ENCODE measurements around the gene TVP23A. TPM values are rescaled to one million over a fixed set of nuclear protein-coding genes. Genes with fewer than 3 reads are reported as not detected.

Gene TVP23A
- polyA plus RNA-seq, 1 of the 3 experiments (the other 2 are of a cell fraction): 0.35 TPM

- CTCF ChIA-PET: interaction anchor here (1.4 kb wide), 1 partner anchor 40 kb away, joined by 3 read pairs; no protein-coding TSS in a partner anchor
- Histone ChIP-seq H3K27ac (ENCODE audit: low read depth in 2 of 2, low read length in 1 of 2) (peak overlapping the region in 1 of 2 experiments; percentile 32; a peak in 1 of 4 replicates), H2AFZ (ENCODE audit: low read depth) (no peak overlapping the region), H3K36me3 (replicated peaks in 1 of 2; ENCODE audit: control insufficient read depth in 1 of 2, insufficient read depth in 2 of 2, low read length in 1 of 2) (peaks cover 18 to 28% of the 10 kb centered on the region in 2 experiments), H3K9ac (no peak overlapping the region), H3K27me3 (ENCODE audit: insufficient read depth) (no peaks in the 10 kb centered on the region), H3K9me2 (no peaks in the 10 kb centered on the region), H3K79me2 (ENCODE audit: insufficient read depth) (no peaks in the 10 kb centered on the region), H4K20me1 (ENCODE audit: insufficient read depth) (no peaks in the 10 kb centered on the region), H3K4me2 (no peak overlapping the region), H3K9me3 (no peaks in the 10 kb centered on the region), H3F3A (replicated peaks; ENCODE audit: insufficient read depth) (peaks cover 15% of the 10 kb centered on the region), H3K4me3 (ENCODE audit: low read depth in 2 of 2, low read length in 1 of 2) (no peak overlapping the region), H3K4me1 (ENCODE audit: control insufficient read depth in 1 of 2, insufficient read depth in 2 of 2, low read depth in 1 of 2, low read length in 1 of 2) (peaks cover 2 to 19% of the 10 kb centered on the region in 2 experiments; a peak in 2 of 4 replicates)
- WGBS (ENCODE audit: low lambda C conversion rate): 64% methylated on average over 6 of the region's 6 CpGs
- TF ChIP-seq MAX (IDR thresholded peaks at IDR 0.05; ENCODE audit: low read depth) (no peak), CTCF (IDR thresholded peaks at IDR 0.05) (no peak), GATA2 (CRISPR knock-in tag; IDR thresholded peaks at IDR 0.05) (no peak)
- DNase-seq: no peak
- POLR2A ChIA-PET: no interaction called here
These were observed 62.0 kb downstream of the TVP23A start for GRCh38 chr16:10756574-10756973.

- H3K36me3 ChIP-seq (replicated peaks in 1 of 2; ENCODE audit: control insufficient read depth in 1 of 2, insufficient read depth in 2 of 2, low read length in 1 of 2): peaks cover 15 to 19% of the 10 kb centered on the region in 2 experiments
- H3K27ac ChIP-seq (ENCODE audit: low read depth in 2 of 2, low read length in 1 of 2): peak overlapping the region in 1 of 2 experiments; percentile 35; a peak in 2 of 4 replicates
- no peak overlapping the region for H3K4me3 ChIP-seq (ENCODE audit: low read depth in 2 of 2, low read length in 1 of 2)
- no peak overlapping the region for H2AFZ ChIP-seq (ENCODE audit: low read depth)
- POLR2A ChIA-PET: interaction anchor here (0.9 kb wide), 1 partner anchor 14 kb away, joined by 3 read pairs; no protein-coding TSS in a partner anchor
- CTCF ChIA-PET: interaction anchor here (0.7 to 1.7 kb wide), 2 partner anchors 126 to 164 kb away, joined by 3 to 8 read pairs; no protein-coding TSS in a partner anchor
- H3K4me1 ChIP-seq (ENCODE audit: control insufficient read depth in 1 of 2, insufficient read depth in 2 of 2, low read depth in 1 of 2, low read length in 1 of 2): peaks cover 17 to 19% of the 10 kb centered on the region in 2 experiments; a peak in 2 of 4 replicates
- H3K9me3 ChIP-seq: no peaks in the 10 kb centered on the region
- no peak for DNase-seq
- peaks cover 15% of the 10 kb centered on the region for H3F3A ChIP-seq (replicated peaks; ENCODE audit: insufficient read depth)
- no peaks in the 10 kb centered on the region for H4K20me1 ChIP-seq (ENCODE audit: insufficient read depth)
- H3K27me3 ChIP-seq (ENCODE audit: insufficient read depth): no peaks in the 10 kb centered on the region
- TF ChIP-seq JUND (IDR thresholded peaks at IDR 0.05) (peak; percentile 81), PBX3 (IDR thresholded peaks at IDR 0.05) (0 out of 2 replicates have a peak, but pooled peaks have one; percentile 41), MXI1 (IDR thresholded peaks at IDR 0.05; ENCODE audit: low read depth, low read length) (no peak), USF2 (IDR thresholded peaks at IDR 0.05; ENCODE audit: borderline replicate concordance, low read depth, low read length) (no peak), EP300 (IDR thresholded peaks at IDR 0.05; ENCODE audit: borderline replicate concordance in 1 of 2, low read depth in 1 of 2, low read length in 1 of 2) (0 out of 4 replicates have a peak, but pooled peaks of 1 of the 2 experiments have one; percentile 10), ELF1 (IDR thresholded peaks at IDR 0.05) (no peak), YY1 (IDR thresholded peaks at IDR 0.05; ENCODE audit: low read depth) (no peak), RCOR1 (IDR thresholded peaks at IDR 0.05; ENCODE audit: low read length) (no peak), FOSL2 (IDR thresholded peaks at IDR 0.05; ENCODE audit: borderline replicate concordance, low read depth) (peak; percentile 94), TCF12 (IDR thresholded peaks at IDR 0.05) (peak; percentile 29; the same call in 1 of the 2 replicates)
- H3K9ac ChIP-seq: no peak overlapping the region
- 0 out of 2 replicates have a peak overlapping the region, but pooled peaks have one; percentile 10 for H3K4me2 ChIP-seq
- no peaks in the 10 kb centered on the region for H3K9me2 ChIP-seq
- H3K79me2 ChIP-seq (ENCODE audit: insufficient read depth): no peaks in the 10 kb centered on the region
- WGBS (ENCODE audit: low lambda C conversion rate): 56% methylated on average over 4 of the region's 4 CpGs
These were observed 63.7 kb downstream of the TVP23A start for GRCh38 chr16:10754941-10755340.
